ENCODE measurements around the gene SPATS2.
"Not testable (repeated sequence)": the region's sequence is repeated elsewhere in the genome, so short reads cannot be mapped to it uniquely, and the experiment has no call there.

The SPATS2 gene

GRCh38 chr12:49414364-49414763 is 47.1 kb downstream of the SPATS2 start:
- DNase-seq: no peak

- DNase-seq: no peak
Measured at GRCh38 chr12:49415521-49415970, 48.3 kb downstream of the SPATS2 start.

GRCh38 chr12:49416892-49417291 is 49.6 kb downstream of the SPATS2 start:
- no peak for DNase-seq

- DNase-seq: no peak
Measured at GRCh38 chr12:49417558-49417957, 50.3 kb downstream of the SPATS2 start.

GRCh38 chr12:49420556-49420955 is 53.3 kb downstream of the SPATS2 start:
- no peak for DNase-seq

- DNase-seq: no peak
Measured at GRCh38 chr12:49422114-49422513, 54.9 kb downstream of the SPATS2 start.

GRCh38 chr12:49428793-49429192 is 61.5 kb downstream of the SPATS2 start:
- DNase-seq: no peak

GRCh38 chr12:49432616-49433015 is 65.4 kb downstream of the SPATS2 start:
- no peak for DNase-seq

GRCh38 chr12:49436799-49437198 is 69.5 kb downstream of the SPATS2 start:
- not testable (repeated sequence) for DNase-seq

GRCh38 chr12:49439042-49439441 is 71.8 kb downstream of the SPATS2 start:
- DNase-seq: no peak

GRCh38 chr12:49440035-49440434 is 72.8 kb downstream of the SPATS2 start:
- DNase-seq: no peak

- no peak for DNase-seq
Measured at GRCh38 chr12:49442915-49443314, 75.7 kb downstream of the SPATS2 start.

GRCh38 chr12:49446571-49446970 is 79.3 kb downstream of the SPATS2 start:
- DNase-seq: no peak

GRCh38 chr12:49448858-49449257 is 81.6 kb downstream of the SPATS2 start:
- no peak for DNase-seq

GRCh38 chr12:49451468-49452259 is 84.4 kb downstream of the SPATS2 start:
- no peak for DNase-seq

- no peak for DNase-seq
Measured at GRCh38 chr12:49455501-49455900, 88.2 kb downstream of the SPATS2 start.

- no peak for DNase-seq
Measured at GRCh38 chr12:49456131-49456679, 88.9 kb downstream of the SPATS2 start.

- no peak for DNase-seq
Measured at GRCh38 chr12:49458816-49459215, 91.6 kb downstream of the SPATS2 start.

GRCh38 chr12:49461221-49461620 is 94.0 kb downstream of the SPATS2 start:
- DNase-seq: no peak

GRCh38 chr12:49462083-49462744 is 95.0 kb downstream of the SPATS2 start:
- no peak for DNase-seq

GRCh38 chr12:49465132-49465531 is 97.9 kb downstream of the SPATS2 start:
- DNase-seq: no peak

- no peak for DNase-seq
Measured at GRCh38 chr12:49470986-49471385, 103.7 kb downstream of the SPATS2 start.

GRCh38 chr12:49471557-49471956 is 104.3 kb downstream of the SPATS2 start:
- no peak for DNase-seq

GRCh38 chr12:49476091-49476490 is 108.8 kb downstream of the SPATS2 start:
- no peak for DNase-seq
